Measurements from ENCODE around the gene GGACT.

DNA sequence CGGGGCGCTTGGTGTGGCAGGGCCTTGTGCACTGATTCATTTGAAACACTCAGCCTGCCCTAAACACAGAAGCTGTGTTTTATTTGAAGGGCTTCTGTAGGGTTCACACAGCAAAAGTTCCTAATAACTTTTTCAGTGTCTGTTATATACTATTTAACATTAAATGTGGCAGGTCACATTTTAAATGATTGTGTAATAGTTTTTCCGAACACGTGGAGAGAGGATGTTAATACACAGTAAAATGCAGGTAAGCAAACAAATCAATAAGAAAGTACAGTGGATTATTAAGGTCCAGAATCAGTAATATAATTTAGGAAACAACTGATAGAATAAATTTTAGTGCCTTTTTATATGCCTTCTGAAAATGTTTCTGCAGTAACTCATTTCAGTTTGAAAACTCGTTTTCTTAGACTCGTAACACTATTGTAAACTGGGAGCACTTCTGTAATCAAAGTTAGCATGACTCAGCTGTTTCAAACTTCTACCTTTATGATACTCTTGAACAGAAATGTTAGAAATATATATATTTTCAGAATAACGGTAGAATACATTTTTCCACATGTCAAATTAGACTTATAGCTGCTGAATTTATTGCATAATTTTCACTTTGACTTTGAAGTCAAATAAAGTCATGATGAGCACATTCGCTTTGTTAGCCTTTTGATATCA is 70.1 kb downstream of the GGACT start:
- TF ChIP-seq, protein P1, sequence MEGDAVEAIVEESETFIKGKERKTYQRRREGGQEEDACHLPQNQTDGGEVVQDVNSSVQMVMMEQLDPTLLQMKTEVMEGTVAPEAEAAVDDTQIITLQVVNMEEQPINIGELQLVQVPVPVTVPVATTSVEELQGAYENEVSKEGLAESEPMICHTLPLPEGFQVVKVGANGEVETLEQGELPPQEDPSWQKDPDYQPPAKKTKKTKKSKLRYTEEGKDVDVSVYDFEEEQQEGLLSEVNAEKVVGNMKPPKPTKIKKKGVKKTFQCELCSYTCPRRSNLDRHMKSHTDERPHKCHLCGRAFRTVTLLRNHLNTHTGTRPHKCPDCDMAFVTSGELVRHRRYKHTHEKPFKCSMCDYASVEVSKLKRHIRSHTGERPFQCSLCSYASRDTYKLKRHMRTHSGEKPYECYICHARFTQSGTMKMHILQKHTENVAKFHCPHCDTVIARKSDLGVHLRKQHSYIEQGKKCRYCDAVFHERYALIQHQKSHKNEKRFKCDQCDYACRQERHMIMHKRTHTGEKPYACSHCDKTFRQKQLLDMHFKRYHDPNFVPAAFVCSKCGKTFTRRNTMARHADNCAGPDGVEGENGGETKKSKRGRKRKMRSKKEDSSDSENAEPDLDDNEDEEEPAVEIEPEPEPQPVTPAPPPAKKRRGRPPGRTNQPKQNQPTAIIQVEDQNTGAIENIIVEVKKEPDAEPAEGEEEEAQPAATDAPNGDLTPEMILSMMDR (IDR thresholded peaks at IDR 0.05; ENCODE audit: poor library complexity, severe bottlenecking) = no peak
- TF ChIP-seq, protein P2, sequence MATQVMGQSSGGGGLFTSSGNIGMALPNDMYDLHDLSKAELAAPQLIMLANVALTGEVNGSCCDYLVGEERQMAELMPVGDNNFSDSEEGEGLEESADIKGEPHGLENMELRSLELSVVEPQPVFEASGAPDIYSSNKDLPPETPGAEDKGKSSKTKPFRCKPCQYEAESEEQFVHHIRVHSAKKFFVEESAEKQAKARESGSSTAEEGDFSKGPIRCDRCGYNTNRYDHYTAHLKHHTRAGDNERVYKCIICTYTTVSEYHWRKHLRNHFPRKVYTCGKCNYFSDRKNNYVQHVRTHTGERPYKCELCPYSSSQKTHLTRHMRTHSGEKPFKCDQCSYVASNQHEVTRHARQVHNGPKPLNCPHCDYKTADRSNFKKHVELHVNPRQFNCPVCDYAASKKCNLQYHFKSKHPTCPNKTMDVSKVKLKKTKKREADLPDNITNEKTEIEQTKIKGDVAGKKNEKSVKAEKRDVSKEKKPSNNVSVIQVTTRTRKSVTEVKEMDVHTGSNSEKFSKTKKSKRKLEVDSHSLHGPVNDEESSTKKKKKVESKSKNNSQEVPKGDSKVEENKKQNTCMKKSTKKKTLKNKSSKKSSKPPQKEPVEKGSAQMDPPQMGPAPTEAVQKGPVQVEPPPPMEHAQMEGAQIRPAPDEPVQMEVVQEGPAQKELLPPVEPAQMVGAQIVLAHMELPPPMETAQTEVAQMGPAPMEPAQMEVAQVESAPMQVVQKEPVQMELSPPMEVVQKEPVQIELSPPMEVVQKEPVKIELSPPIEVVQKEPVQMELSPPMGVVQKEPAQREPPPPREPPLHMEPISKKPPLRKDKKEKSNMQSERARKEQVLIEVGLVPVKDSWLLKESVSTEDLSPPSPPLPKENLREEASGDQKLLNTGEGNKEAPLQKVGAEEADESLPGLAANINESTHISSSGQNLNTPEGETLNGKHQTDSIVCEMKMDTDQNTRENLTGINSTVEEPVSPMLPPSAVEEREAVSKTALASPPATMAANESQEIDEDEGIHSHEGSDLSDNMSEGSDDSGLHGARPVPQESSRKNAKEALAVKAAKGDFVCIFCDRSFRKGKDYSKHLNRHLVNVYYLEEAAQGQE (IDR thresholded peaks at IDR 0.05; ENCODE audit: borderline replicate concordance) = no peak
- TF ChIP-seq EZH2 (IDR thresholded peaks at IDR 0.05; ENCODE audit: borderline replicate concordance, insufficient read depth, low read length, poor library complexity, severe bottlenecking) (no peak), SMC3 (conservative IDR thresholded peaks at IDR 0.05; ENCODE audit: poor library complexity) (no peak), EP300 (conservative IDR thresholded peaks at IDR 0.05; ENCODE audit: poor library complexity, severe bottlenecking) (no peak)

Data from neural cell (in vitro differentiated cells).